Measurements from ENCODE around the gene MOB3B. TPM values are rescaled to one million over a fixed set of nuclear protein-coding genes. Genes with fewer than 3 reads are reported as not detected.

The MOB3B gene
- total RNA-seq, 1 experiment from 2014 or later, result 0.03 TPM

DNA sequence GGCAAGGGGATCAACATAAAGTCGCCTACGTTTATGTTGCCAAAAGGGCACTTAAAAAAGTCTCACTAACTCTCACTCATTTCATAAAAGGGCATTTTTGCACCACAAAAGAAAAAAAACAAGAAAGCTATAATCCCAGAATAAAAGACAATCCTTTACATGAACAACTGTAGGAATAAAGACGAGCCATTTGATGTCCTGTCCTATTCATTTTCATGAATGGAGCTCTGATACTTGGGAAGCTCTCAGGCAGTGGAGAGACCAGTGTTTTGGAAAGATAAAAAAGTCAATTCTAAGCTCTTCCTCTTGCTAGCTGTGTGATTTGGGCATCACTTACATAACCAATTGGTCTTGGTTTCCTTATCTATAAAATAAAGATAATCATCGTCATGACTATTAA, 137.2 kb downstream of the MOB3B start:
- BruUV-seq (replicated peaks), result no TSS peak
- no peak for ATAC-seq
- Histone ChIP-seq H3K4me3 (ENCODE audit: low read depth in 2 of 2, low read length in 2 of 2) (no peak overlapping the region), H3K9me3 (ENCODE audit: control insufficient read depth, insufficient read depth, low read depth, low read length) (no peaks in the 10 kb centered on the region), H3K36me3 (ENCODE audit: control insufficient read depth, insufficient read depth, low read length) (no peaks in the 10 kb centered on the region), H3K27ac (ENCODE audit: low read length) (no peak overlapping the region), H3K4me1 (ENCODE audit: control insufficient read depth, insufficient read depth, low read length) (no peaks in the 10 kb centered on the region), H3K27me3 (ENCODE audit: control insufficient read depth, insufficient read depth, low read length) (no peaks in the 10 kb centered on the region)
- no peak for DNase-seq (ENCODE audit: low read depth, low spot score)
- intact Hi-C loops (cut with micrococcal nuclease; ENCODE audit: unreplicated experiment), result no loop called here
- TF ChIP-seq, protein P1, sequence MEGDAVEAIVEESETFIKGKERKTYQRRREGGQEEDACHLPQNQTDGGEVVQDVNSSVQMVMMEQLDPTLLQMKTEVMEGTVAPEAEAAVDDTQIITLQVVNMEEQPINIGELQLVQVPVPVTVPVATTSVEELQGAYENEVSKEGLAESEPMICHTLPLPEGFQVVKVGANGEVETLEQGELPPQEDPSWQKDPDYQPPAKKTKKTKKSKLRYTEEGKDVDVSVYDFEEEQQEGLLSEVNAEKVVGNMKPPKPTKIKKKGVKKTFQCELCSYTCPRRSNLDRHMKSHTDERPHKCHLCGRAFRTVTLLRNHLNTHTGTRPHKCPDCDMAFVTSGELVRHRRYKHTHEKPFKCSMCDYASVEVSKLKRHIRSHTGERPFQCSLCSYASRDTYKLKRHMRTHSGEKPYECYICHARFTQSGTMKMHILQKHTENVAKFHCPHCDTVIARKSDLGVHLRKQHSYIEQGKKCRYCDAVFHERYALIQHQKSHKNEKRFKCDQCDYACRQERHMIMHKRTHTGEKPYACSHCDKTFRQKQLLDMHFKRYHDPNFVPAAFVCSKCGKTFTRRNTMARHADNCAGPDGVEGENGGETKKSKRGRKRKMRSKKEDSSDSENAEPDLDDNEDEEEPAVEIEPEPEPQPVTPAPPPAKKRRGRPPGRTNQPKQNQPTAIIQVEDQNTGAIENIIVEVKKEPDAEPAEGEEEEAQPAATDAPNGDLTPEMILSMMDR (IDR thresholded peaks at IDR 0.05), result no peak
- no peak for TF ChIP-seq POLR2AphosphoS5 (IDR thresholded peaks at IDR 0.05; ENCODE audit: low read depth, low read length)
- TF ChIP-seq TCF7L2 (IDR thresholded peaks at IDR 0.05; ENCODE audit: low read depth, low read length), result no peak
- TF ChIP-seq SIN3A (IDR thresholded peaks at IDR 0.05; ENCODE audit: borderline replicate concordance, insufficient read depth, low read depth, low read length), result no peak
- TF ChIP-seq, protein P2, sequence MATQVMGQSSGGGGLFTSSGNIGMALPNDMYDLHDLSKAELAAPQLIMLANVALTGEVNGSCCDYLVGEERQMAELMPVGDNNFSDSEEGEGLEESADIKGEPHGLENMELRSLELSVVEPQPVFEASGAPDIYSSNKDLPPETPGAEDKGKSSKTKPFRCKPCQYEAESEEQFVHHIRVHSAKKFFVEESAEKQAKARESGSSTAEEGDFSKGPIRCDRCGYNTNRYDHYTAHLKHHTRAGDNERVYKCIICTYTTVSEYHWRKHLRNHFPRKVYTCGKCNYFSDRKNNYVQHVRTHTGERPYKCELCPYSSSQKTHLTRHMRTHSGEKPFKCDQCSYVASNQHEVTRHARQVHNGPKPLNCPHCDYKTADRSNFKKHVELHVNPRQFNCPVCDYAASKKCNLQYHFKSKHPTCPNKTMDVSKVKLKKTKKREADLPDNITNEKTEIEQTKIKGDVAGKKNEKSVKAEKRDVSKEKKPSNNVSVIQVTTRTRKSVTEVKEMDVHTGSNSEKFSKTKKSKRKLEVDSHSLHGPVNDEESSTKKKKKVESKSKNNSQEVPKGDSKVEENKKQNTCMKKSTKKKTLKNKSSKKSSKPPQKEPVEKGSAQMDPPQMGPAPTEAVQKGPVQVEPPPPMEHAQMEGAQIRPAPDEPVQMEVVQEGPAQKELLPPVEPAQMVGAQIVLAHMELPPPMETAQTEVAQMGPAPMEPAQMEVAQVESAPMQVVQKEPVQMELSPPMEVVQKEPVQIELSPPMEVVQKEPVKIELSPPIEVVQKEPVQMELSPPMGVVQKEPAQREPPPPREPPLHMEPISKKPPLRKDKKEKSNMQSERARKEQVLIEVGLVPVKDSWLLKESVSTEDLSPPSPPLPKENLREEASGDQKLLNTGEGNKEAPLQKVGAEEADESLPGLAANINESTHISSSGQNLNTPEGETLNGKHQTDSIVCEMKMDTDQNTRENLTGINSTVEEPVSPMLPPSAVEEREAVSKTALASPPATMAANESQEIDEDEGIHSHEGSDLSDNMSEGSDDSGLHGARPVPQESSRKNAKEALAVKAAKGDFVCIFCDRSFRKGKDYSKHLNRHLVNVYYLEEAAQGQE (IDR thresholded peaks at IDR 0.05; ENCODE audit: insufficient read depth in 1 of 2, low read depth in 2 of 2, low read length in 1 of 2), result no peak
- POLR2A ChIA-PET, result no interaction called here
- CTCF ChIA-PET, result no interaction called here
- in situ Hi-C loops (cut with HindIII; ENCODE audit: low pct_unique_long_range_greater_than_20kb, low sequenced_read_pairs), result no loop called here

GRCh38 chr9:27391040-27391895, 138.3 kb downstream of the MOB3B start:
- ATAC-seq (no peak), DNase-seq (ENCODE audit: low read depth, low spot score) (no peak)
- BruUV-seq (replicated peaks), result no TSS peak
- intact Hi-C loops (cut with micrococcal nuclease; ENCODE audit: unreplicated experiment) (no loop called here), in situ Hi-C loops (cut with HindIII; ENCODE audit: low pct_unique_long_range_greater_than_20kb, low sequenced_read_pairs) (no loop called here)
- TF ChIP-seq, protein P1 (IDR thresholded peaks at IDR 0.05), result no peak
- TF ChIP-seq POLR2AphosphoS5 (IDR thresholded peaks at IDR 0.05; ENCODE audit: low read depth, low read length), result no peak
- TF ChIP-seq, protein P2 (IDR thresholded peaks at IDR 0.05; ENCODE audit: insufficient read depth in 1 of 2, low read depth in 2 of 2, low read length in 1 of 2), result no peak
- TF ChIP-seq SIN3A (IDR thresholded peaks at IDR 0.05; ENCODE audit: borderline replicate concordance, insufficient read depth, low read depth, low read length), result no peak
- no peak for TF ChIP-seq TCF7L2 (IDR thresholded peaks at IDR 0.05; ENCODE audit: low read depth, low read length)
- no peak overlapping the region for H3K27ac ChIP-seq (ENCODE audit: low read length)
- H3K4me1 ChIP-seq (ENCODE audit: control insufficient read depth, insufficient read depth, low read length), result no peaks in the 10 kb centered on the region
- H3K27me3 ChIP-seq (ENCODE audit: control insufficient read depth, insufficient read depth, low read length), result no peaks in the 10 kb centered on the region
- CTCF ChIA-PET, result no interaction called here
- H3K36me3 ChIP-seq (ENCODE audit: control insufficient read depth, insufficient read depth, low read length), result no peaks in the 10 kb centered on the region
- POLR2A ChIA-PET, result no interaction called here
- H3K9me3 ChIP-seq (ENCODE audit: control insufficient read depth, insufficient read depth, low read depth, low read length), result no peaks in the 10 kb centered on the region
- no peak overlapping the region for H3K4me3 ChIP-seq (ENCODE audit: low read depth in 2 of 2, low read length in 2 of 2)

All from Panc1 (cell line).